Spleen (tissue), 11 donors: ENCODE data around the gene SHBG. TPM values are rescaled to one million over a fixed set of nuclear protein-coding genes. Genes with fewer than 3 reads are reported as not detected.
"Not testable (repeated sequence)": the region's sequence is repeated elsewhere in the genome, so short reads cannot be mapped to it uniquely, and the experiment has no call there.

Experiments
- DNase-seq: peaks from one replicate; pipeline ENCODE4 v3.0.0-alpha.2; 2020
- H3K27ac ChIP-seq, 8 donors: fragments of 200-600 bp; sonication (generic) in 7 of 8; 1 replicate in 4 of 8; 2 replicates in 4 of 8; pipeline versions ENCODE4 v1.5.0 to v1.8.0; 2016 to 2021; ENCODE audit warnings: inconsistent platforms in 4 of 8, mild to moderate bottlenecking in 4 of 8, moderate library complexity in 1 of 8
- H3K27me3 ChIP-seq, 7 donors: fragments of 200-600 bp; sonication (generic) in 6 of 7; replicated peaks in 1 of 7; 1 replicate in 4 of 7; 2 replicates in 3 of 7; pipeline versions ENCODE4 v1.5.0 to v1.8.0; 2016 to 2021; ENCODE audit warnings: inconsistent platforms in 3 of 7, mild to moderate bottlenecking in 1 of 7
- H3K36me3 ChIP-seq, 6 donors: fragments of 200-600 bp; sonication (generic) in 5 of 6; 1 replicate in 4 of 6; 2 replicates in 2 of 6; pipeline versions ENCODE4 v1.5.0 to v1.8.0; 2016 to 2021; ENCODE audit warnings: inconsistent platforms in 2 of 6
- H3K4me1 ChIP-seq, 6 donors: fragments of 200-600 bp; sonication (generic) in 5 of 6; 1 replicate in 3 of 6; 2 replicates in 3 of 6; pipeline versions ENCODE4 v1.5.0 to v1.8.0; 2016 to 2021; ENCODE audit warnings: inconsistent platforms in 3 of 6
- H3K4me3 ChIP-seq, 8 donors: fragments of 200-600 bp; sonication (generic) in 7 of 8; 1 replicate in 4 of 8; 2 replicates in 4 of 8; pipeline versions ENCODE4 v1.5.0 to v1.8.0; 2016 to 2021; ENCODE audit warnings: inconsistent platforms in 4 of 8, mild to moderate bottlenecking in 4 of 8, moderate library complexity in 2 of 8
- H3K9me3 ChIP-seq, 8 donors: fragments of 200-600 bp; sonication (generic) in 7 of 8; 1 replicate in 4 of 8; 2 replicates in 4 of 8; pipeline versions ENCODE4 v1.5.0 to v1.8.0; 2016 to 2021; ENCODE audit warnings: inconsistent platforms in 4 of 8
- POLR2A ChIP-seq, 3 donors: fragments of 450-650 bp; IDR thresholded peaks; one replicate each; pipeline ENCODE4 v1.5.1; 2017; ENCODE audit warnings: antibody characterized with exemption in 3 of 3, mild to moderate bottlenecking in 1 of 3
- POLR2AphosphoS5 ChIP-seq, 3 donors: sonication (generic); formaldehyde crosslinking; IDR thresholded peaks; one replicate each; pipeline ENCODE4 v1.5.1; 2017; ENCODE audit warnings: antibody characterized with exemption in 3 of 3
- WGBS, 5 donors: extraction: QIAGEN DNeasy Blood & Tissue Kit in 3 of 5; methylation state at CpG; one replicate each; pipeline versions ENCODE4 v1.1.5 to v1.1.7; 2013 to 2018; 5-methylcytosine and 5-hydroxymethylcytosine counted together
- intact Hi-C: fragments of 100-400 bp; cut with DNase I; formaldehyde crosslinking; loops from one replicate; pipeline ENCODE4 v1.15.0; 2023; ENCODE audit warnings: low total_unique reads
- polyA plus RNA-seq, 3 donors: library from polyadenylated mRNA; stranded (reverse); fragments of 200-250 nt; gene quantifications; one replicate each; pipeline ENCODE4 v1.2.1, GENCODE V29; 2013
- total RNA-seq, 7 donors: library from RNA; depleted of rRNA in 3 of 7; stranded (reverse); fragments of >200 nt in 3 of 7; fragmentation: NEBNext Ultra II Directional in 4 of 7; extraction: Animal tissue kit (Norgen Biotek cat#: 25700) in 4 of 7; gene quantifications; one replicate each; pipeline versions ENCODE4 v1.1.0 to v1.2.1, GENCODE V29; 2016 to 2021
- TF ChIP-seq, protein P1 (sequence below), 11 experiments: fragments of 200-600 bp in 7 of 11; fragments of 450-650 bp in 4 of 11; sonication (generic) in 4 of 11; IDR thresholded peaks in 8 of 11; conservative IDR thresholded peaks in 3 of 11; 1 replicate in 7 of 11; 2 replicates in 4 of 11; pipeline versions ENCODE4 v1.4.0 to v1.8.0; 2016 to 2021; ENCODE audit warnings: antibody characterized with exemption in 11 of 11, inconsistent platforms in 4 of 11, mild to moderate bottlenecking in 1 of 11
- donor health status: healthy with polysubstance abuse.
- donor health status: DM: no; HTN: no; CAD: no; lungs with moderate emphysema.
- donor health status: DM: no; HTN: no; CAD: no.
- donor health status: Bipolar disorder and iron deficiency.
- donor health status: healthy.
- donor health status: DM: no; HTN: no; CAD: no.
- donor health status: DM: yes; HTN: yes; CAD: no.

Gene SHBG
- total and polyA plus RNA-seq, 10 donors, result 0.27 to 1.9 (median 0.53) TPM; not detected in 2

DNA sequence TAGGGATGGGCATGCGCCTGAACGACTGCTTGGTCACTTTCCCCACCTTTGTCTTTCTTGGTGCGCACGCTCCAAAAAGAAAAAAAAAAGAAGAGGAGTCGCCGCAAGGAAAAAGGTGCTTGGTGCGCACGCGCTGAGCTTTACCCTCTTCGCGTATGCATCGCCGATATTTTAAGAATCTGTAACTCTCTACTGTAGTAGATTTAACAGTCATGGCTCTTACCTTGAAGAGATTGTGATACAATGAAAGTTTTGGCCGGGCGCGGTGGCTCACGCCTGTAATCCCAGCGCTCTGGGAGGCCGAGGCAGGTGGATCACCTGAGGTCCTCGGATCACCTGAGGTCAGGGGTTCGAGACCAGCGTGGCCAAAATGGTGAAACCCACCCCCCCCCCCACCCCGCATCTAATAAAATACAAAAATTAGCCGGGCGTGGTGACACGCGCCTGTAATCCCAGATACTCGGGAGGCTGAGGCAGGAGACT lies 14.6 kb upstream of the SHBG start:
- H3K4me3 ChIP-seq, result peak overlapping the region; percentile 44 to 95 (median 74)
- H3K9me3 ChIP-seq, result no peaks in the 10 kb centered on the region
- intact Hi-C loops, result no loop called here
- H3K27ac ChIP-seq, result peak overlapping the region; percentile 87 to 99 (median 92)
- H3K36me3 ChIP-seq, result peaks cover 0 to 16% (median 3%) of the 10 kb centered on the region in 6 donors
- TF ChIP-seq POLR2A (IDR thresholded peaks at IDR 0.05) (no peak), POLR2AphosphoS5 (IDR thresholded peaks at IDR 0.05) (no peak)
- TF ChIP-seq, protein P1, sequence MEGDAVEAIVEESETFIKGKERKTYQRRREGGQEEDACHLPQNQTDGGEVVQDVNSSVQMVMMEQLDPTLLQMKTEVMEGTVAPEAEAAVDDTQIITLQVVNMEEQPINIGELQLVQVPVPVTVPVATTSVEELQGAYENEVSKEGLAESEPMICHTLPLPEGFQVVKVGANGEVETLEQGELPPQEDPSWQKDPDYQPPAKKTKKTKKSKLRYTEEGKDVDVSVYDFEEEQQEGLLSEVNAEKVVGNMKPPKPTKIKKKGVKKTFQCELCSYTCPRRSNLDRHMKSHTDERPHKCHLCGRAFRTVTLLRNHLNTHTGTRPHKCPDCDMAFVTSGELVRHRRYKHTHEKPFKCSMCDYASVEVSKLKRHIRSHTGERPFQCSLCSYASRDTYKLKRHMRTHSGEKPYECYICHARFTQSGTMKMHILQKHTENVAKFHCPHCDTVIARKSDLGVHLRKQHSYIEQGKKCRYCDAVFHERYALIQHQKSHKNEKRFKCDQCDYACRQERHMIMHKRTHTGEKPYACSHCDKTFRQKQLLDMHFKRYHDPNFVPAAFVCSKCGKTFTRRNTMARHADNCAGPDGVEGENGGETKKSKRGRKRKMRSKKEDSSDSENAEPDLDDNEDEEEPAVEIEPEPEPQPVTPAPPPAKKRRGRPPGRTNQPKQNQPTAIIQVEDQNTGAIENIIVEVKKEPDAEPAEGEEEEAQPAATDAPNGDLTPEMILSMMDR (IDR thresholded peaks at IDR 0.05 in 8 of 11, conservative IDR thresholded peaks at IDR 0.05 in 3 of 11), result peak in 1 of 11 experiments; percentile 61
- peaks cover 21 to 48% (median 36%) of the 10 kb centered on the region in 6 donors for H3K4me1 ChIP-seq
- 5 to 10% (median 8%) methylated on average over 28 of the region's 28 CpGs for WGBS, 5 donors
- H3K27me3 ChIP-seq, result no peaks in the 10 kb centered on the region
- no peak for DNase-seq

DNA sequence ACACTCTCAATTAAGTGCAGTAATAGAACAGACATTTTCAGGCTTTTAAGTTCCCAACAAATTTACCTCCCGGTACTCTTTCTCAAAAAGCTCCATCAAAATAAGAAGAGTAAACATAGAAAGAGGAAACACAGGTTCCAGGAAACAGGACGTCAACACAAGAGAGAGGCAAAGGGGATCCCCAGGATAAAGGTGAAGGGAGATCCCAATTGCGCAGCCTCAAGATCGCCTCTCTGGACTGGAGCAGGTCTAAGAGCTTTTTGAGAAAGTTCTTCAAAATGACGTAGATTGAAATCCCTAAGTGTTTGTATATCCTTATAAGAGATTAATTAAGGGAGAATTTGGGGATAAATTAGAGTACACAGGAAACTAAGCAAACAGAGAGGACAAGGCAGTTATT lies 11.3 kb upstream of the SHBG start:
- H3K9me3 ChIP-seq, result no peaks in the 10 kb centered on the region
- H3K4me3 ChIP-seq, result no peak overlapping the region
- H3K27ac ChIP-seq, result no peak overlapping the region
- H3K4me1 ChIP-seq, result peaks cover 4 to 15% (median 6%) of the 10 kb centered on the region in 6 donors
- WGBS, 5 donors, result 63 to 80% (median 73%) methylated on average over 5 of the region's 5 CpGs
- no peaks in the 10 kb centered on the region for H3K27me3 ChIP-seq
- H3K36me3 ChIP-seq, result no peaks in the 10 kb centered on the region
- TF ChIP-seq POLR2AphosphoS5 (IDR thresholded peaks at IDR 0.05) (no peak), POLR2A (IDR thresholded peaks at IDR 0.05) (no peak)
- TF ChIP-seq, protein P1 (IDR thresholded peaks at IDR 0.05 in 8 of 11, conservative IDR thresholded peaks at IDR 0.05 in 3 of 11), result no peak
- DNase-seq, result no peak
- intact Hi-C loops, result no loop called here

DNA sequence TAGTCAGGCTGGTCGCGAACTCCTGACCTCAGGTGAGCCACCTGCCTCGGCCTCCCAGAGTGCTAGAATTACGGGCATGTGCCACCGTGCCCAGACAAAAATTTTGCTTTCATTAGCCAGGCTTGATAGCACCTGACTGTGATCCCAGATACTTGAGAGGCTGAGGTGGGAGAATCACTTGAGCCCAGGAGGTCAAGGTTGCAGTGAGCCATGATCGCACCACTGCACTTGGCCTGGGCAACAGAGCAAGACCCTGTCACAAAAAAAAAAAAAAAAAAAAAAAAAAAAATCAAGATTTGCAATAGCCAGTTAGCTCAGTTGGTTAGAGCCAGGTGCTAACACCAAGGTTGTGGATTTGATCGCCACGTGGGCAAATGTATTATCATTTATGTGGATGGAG lies 9.1 kb upstream of the SHBG start:
- peaks cover 0 to 9% (median 0%) of the 10 kb centered on the region in 6 donors for H3K36me3 ChIP-seq
- TF ChIP-seq, protein P1 (IDR thresholded peaks at IDR 0.05 in 8 of 11, conservative IDR thresholded peaks at IDR 0.05 in 3 of 11), result no peak
- TF ChIP-seq POLR2A (IDR thresholded peaks at IDR 0.05), result no peak
- no peak for TF ChIP-seq POLR2AphosphoS5 (IDR thresholded peaks at IDR 0.05)
- intact Hi-C loops, result loop anchor here (10.0 kb wide), 1 partner anchor 64 kb away; the partner anchor contains the start of genes TP53 and WRAP53
- H3K9me3 ChIP-seq, result no peaks in the 10 kb centered on the region
- WGBS, 5 donors, result 91 to 96% (median 95%) methylated on average over 8 of the region's 8 CpGs
- H3K4me3 ChIP-seq, result no peak overlapping the region
- DNase-seq, result no peak
- peaks cover 0 to 6% (median 0%) of the 10 kb centered on the region in 6 donors for H3K4me1 ChIP-seq
- no peaks in the 10 kb centered on the region for H3K27me3 ChIP-seq
- H3K27ac ChIP-seq, result no peak overlapping the region

DNA sequence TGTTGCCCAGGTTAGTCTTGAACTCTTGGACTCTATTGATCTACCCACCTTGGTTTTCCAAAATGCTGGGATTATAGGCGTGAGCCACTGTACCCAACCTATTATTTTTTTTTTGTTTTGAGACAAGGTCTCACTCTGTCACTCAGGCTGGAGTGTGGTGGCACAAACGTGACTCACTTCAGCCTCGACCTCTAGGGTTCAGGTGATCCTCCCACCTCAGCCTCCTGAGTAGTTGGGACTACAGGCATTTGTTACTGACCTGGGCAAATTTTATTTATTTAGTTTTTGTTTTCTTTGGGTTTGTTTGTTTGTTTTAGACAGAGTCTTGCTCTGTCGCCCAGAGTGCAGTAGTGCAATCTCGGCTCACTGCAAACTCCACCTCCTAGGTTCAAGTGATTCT lies 6.3 kb upstream of the SHBG start:
- Histone ChIP-seq H3K36me3 (peaks cover 0 to 14% (median 0%) of the 10 kb centered on the region in 6 donors), H3K4me1 (peaks cover 9 to 28% (median 19%) of the 10 kb centered on the region in 6 donors), H3K27me3 (no peaks in the 10 kb centered on the region), H3K9me3 (no peaks in the 10 kb centered on the region), H3K27ac (no peak overlapping the region), H3K4me3 (no peak overlapping the region)
- TF ChIP-seq, protein P1 (IDR thresholded peaks at IDR 0.05 in 8 of 11, conservative IDR thresholded peaks at IDR 0.05 in 3 of 11), result no peak
- no peak for TF ChIP-seq POLR2A (IDR thresholded peaks at IDR 0.05)
- no peak for TF ChIP-seq POLR2AphosphoS5 (IDR thresholded peaks at IDR 0.05)
- no peak for DNase-seq
- intact Hi-C loops, result loop anchor here (10.0 kb wide), 1 partner anchor 61 kb away; the partner anchor contains the start of genes TP53 and WRAP53
- 83 to 90% (median 88%) methylated on average over 5 of the region's 5 CpGs for WGBS, 5 donors

DNA sequence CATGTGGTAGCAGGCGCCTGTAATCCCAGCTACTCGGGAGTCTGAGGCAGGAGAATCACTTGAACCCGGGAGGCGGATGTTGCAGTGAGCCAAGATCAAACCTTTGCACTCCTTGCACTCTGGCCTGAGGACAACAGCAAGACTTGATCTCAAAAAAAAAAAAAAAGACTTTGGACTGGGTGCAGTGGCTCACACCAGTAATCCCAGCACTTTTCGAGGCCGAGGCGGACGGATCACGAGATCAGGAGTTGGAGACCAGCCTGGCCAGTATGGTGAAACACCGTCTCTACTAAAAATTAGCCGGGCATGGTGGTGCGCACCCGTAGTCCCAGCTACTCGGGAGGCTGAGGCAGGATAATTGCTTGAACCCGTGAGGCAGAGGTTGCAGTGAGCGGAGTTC lies 4.2 kb upstream of the SHBG start:
- H3K4me3 ChIP-seq, H3K27me3 ChIP-seq, DNase-seq, H3K9me3 ChIP-seq: not testable (repeated sequence)
- WGBS, 5 donors, result 95 to 98% (median 97%) methylated on average over 16 of the region's 16 CpGs
- Histone ChIP-seq H3K4me1 (peaks cover 9 to 28% (median 19%) of the 10 kb centered on the region in 6 donors), H3K36me3 (peaks cover 0 to 14% (median 0%) of the 10 kb centered on the region in 6 donors), H3K27ac (peak overlapping the region in 4 of 8 donors; percentile 91 to 97 (median 92))
- intact Hi-C loops, result loop anchor here (10.0 kb wide), 1 partner anchor 59 kb away; the partner anchor contains the start of genes TP53 and WRAP53
